HEK293 (cell line): ENCODE measurements around the gene BPIFB2.

Experiments
- CTCF ChIA-PET: fragments of 350-600 bp; formaldehyde crosslinking; extraction: SDS; loops from one replicate; lab custom pipeline; 2021; ENCODE audit warnings: antibody characterized with exemption; lab: Yijun Ruan, JAX
- POLR2A ChIA-PET: fragments of 300-600 bp; formaldehyde crosslinking; extraction: SDS; loops from one replicate; lab custom pipeline; 2020; ENCODE audit warnings: antibody characterized with exemption, inconsistent platforms; lab: Yijun Ruan, JAX
- H3K27ac ChIP-seq: fragments of 200-500 bp; sonication (Bioruptor generic); 2 replicates; pipeline ENCODE4 v1.5.1; 2014; ENCODE audit warnings: low read depth, low read length, control low read depth, inconsistent platforms; ENCODE audit errors: extremely low read depth
- H3K36me3 ChIP-seq, 2 experiments: fragments of 200-500 bp in 1 of 2; sonication (Bioruptor generic) in 1 of 2; 1 replicate in 1 of 2; 2 replicates in 1 of 2; pipeline ENCODE4 v1.5.1; 2014 to 2017; ENCODE audit warnings: inconsistent platforms in 2 of 2, low read length in 2 of 2; ENCODE audit not compliant: control insufficient read depth in 2 of 2, insufficient read depth in 1 of 2
- H3K4me1 ChIP-seq: fragments of 200-500 bp; sonication (Bioruptor generic); 2 replicates; pipeline ENCODE4 v1.5.1; 2014; ENCODE audit warnings: mild to moderate bottlenecking, low read length, inconsistent platforms; ENCODE audit not compliant: control insufficient read depth, insufficient read depth
- H3K4me3 ChIP-seq: 2 replicates; pipeline ENCODE4 v1.5.1; 2011; ENCODE audit warnings: low read depth, mild to moderate bottlenecking, control low read depth, low read length, moderate library complexity
- H3K9me3 ChIP-seq: fragments of 200-500 bp; sonication (Bioruptor generic); 2 replicates; pipeline ENCODE4 v1.5.1; 2014; ENCODE audit warnings: low read depth, low read length, inconsistent platforms; ENCODE audit not compliant: control insufficient read depth, insufficient read depth
- GLI4 ChIP-seq: fragments of 450-650 bp; formaldehyde crosslinking; IDR thresholded peaks from 2 replicates; pipeline ENCODE4 v1.5.1; 2016; ENCODE audit warnings: missing biosample characterization, missing genetic modification characterization
- GLIS2 ChIP-seq: fragments of 450-650 bp; formaldehyde crosslinking; IDR thresholded peaks from 2 replicates; pipeline ENCODE4 v1.5.1; 2016; ENCODE audit warnings: missing biosample characterization, missing genetic modification characterization
- KLF8 ChIP-seq: fragments of 450-650 bp; formaldehyde crosslinking; IDR thresholded peaks from 2 replicates; pipeline ENCODE4 v1.5.1; 2016; ENCODE audit warnings: missing biosample characterization, missing genetic modification characterization
- SALL2 ChIP-seq: fragments of 450-650 bp; formaldehyde crosslinking; IDR thresholded peaks from 2 replicates; pipeline ENCODE4 v1.5.0; 2017; ENCODE audit warnings: missing biosample characterization, mild to moderate bottlenecking, missing genetic modification characterization, borderline replicate concordance
- WT1 ChIP-seq: fragments of 450-650 bp; formaldehyde crosslinking; IDR thresholded peaks from 2 replicates; pipeline ENCODE4 v1.5.1; 2016; ENCODE audit warnings: missing biosample characterization, missing genetic modification characterization
- YY1 ChIP-seq: fragments of 450-650 bp; formaldehyde crosslinking; IDR thresholded peaks from 2 replicates; pipeline ENCODE4 v1.5.1; 2018; ENCODE audit warnings: missing biosample characterization, missing genetic modification characterization
- ZBTB21 ChIP-seq: fragments of 450-650 bp; formaldehyde crosslinking; IDR thresholded peaks from 2 replicates; pipeline ENCODE4 v1.5.1; 2017; ENCODE audit warnings: missing biosample characterization, missing genetic modification characterization
- ZNF146 ChIP-seq: fragments of 450-650 bp; formaldehyde crosslinking; IDR thresholded peaks from 2 replicates; pipeline ENCODE4 v1.5.1; 2016; ENCODE audit warnings: missing biosample characterization, missing genetic modification characterization
- ZNF214 ChIP-seq: fragments of 450-650 bp; formaldehyde crosslinking; IDR thresholded peaks from 2 replicates; pipeline ENCODE4 v1.5.1; 2017; ENCODE audit warnings: missing biosample characterization, mild to moderate bottlenecking, missing genetic modification characterization, borderline replicate concordance
- ZNF223 ChIP-seq: fragments of 450-650 bp; formaldehyde crosslinking; IDR thresholded peaks from 2 replicates; pipeline ENCODE4 v1.5.1; 2016; ENCODE audit warnings: missing biosample characterization, missing genetic modification characterization
- ZNF23 ChIP-seq: fragments of 450-650 bp; formaldehyde crosslinking; IDR thresholded peaks from 2 replicates; pipeline ENCODE4 v1.5.1; 2016; ENCODE audit warnings: missing biosample characterization, missing genetic modification characterization, borderline replicate concordance
- ZNF248 ChIP-seq: fragments of 450-650 bp; formaldehyde crosslinking; IDR thresholded peaks from 2 replicates; pipeline ENCODE4 v1.5.1; 2017; ENCODE audit warnings: missing biosample characterization, missing genetic modification characterization
- ZNF302 ChIP-seq: fragments of 450-650 bp; formaldehyde crosslinking; IDR thresholded peaks from 2 replicates; pipeline ENCODE4 v1.5.1; 2016; ENCODE audit warnings: missing biosample characterization, missing genetic modification characterization, low read depth
- ZNF544 ChIP-seq: fragments of 450-650 bp; formaldehyde crosslinking; IDR thresholded peaks from 2 replicates; pipeline ENCODE4 v1.5.0; 2017; ENCODE audit warnings: missing biosample characterization, missing genetic modification characterization
- ZNF596 ChIP-seq: fragments of 450-650 bp; IDR thresholded peaks from 2 replicates; pipeline ENCODE4 v1.5.0; 2018; ENCODE audit warnings: missing biosample characterization, mild to moderate bottlenecking, missing genetic modification characterization, moderate library complexity
- ZNF623 ChIP-seq: fragments of 450-650 bp; formaldehyde crosslinking; IDR thresholded peaks from 2 replicates; pipeline ENCODE4 v1.5.1; 2016; ENCODE audit warnings: missing biosample characterization, missing genetic modification characterization
- ZNF701 ChIP-seq: fragments of 450-650 bp; formaldehyde crosslinking; IDR thresholded peaks from 2 replicates; pipeline ENCODE4 v1.5.1; 2016; ENCODE audit warnings: missing biosample characterization, missing genetic modification characterization
- ZNF707 ChIP-seq: fragments of 450-650 bp; formaldehyde crosslinking; IDR thresholded peaks from 2 replicates; pipeline ENCODE4 v1.5.1; 2016; ENCODE audit warnings: missing biosample characterization, missing genetic modification characterization
- ZNF843 ChIP-seq: fragments of 450-650 bp; formaldehyde crosslinking; IDR thresholded peaks from 2 replicates; pipeline ENCODE4 v1.5.1; 2016; ENCODE audit warnings: missing biosample characterization, missing genetic modification characterization
- TF ChIP-seq, protein P1 (sequence below): fragments of 450-650 bp; formaldehyde crosslinking; IDR thresholded peaks from 2 replicates; pipeline ENCODE4 v1.5.1; 2017; ENCODE audit warnings: missing biosample characterization, missing genetic modification characterization
- TF ChIP-seq, protein P2 (sequence below): fragments of 450-650 bp; formaldehyde crosslinking; IDR thresholded peaks from 2 replicates; pipeline ENCODE4 v1.5.1; 2017; ENCODE audit warnings: missing biosample characterization, mild to moderate bottlenecking, missing genetic modification characterization, moderate library complexity

Gene BPIFB2, protein sequence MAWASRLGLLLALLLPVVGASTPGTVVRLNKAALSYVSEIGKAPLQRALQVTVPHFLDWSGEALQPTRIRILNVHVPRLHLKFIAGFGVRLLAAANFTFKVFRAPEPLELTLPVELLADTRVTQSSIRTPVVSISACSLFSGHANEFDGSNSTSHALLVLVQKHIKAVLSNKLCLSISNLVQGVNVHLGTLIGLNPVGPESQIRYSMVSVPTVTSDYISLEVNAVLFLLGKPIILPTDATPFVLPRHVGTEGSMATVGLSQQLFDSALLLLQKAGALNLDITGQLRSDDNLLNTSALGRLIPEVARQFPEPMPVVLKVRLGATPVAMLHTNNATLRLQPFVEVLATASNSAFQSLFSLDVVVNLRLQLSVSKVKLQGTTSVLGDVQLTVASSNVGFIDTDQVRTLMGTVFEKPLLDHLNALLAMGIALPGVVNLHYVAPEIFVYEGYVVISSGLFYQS

DNA sequence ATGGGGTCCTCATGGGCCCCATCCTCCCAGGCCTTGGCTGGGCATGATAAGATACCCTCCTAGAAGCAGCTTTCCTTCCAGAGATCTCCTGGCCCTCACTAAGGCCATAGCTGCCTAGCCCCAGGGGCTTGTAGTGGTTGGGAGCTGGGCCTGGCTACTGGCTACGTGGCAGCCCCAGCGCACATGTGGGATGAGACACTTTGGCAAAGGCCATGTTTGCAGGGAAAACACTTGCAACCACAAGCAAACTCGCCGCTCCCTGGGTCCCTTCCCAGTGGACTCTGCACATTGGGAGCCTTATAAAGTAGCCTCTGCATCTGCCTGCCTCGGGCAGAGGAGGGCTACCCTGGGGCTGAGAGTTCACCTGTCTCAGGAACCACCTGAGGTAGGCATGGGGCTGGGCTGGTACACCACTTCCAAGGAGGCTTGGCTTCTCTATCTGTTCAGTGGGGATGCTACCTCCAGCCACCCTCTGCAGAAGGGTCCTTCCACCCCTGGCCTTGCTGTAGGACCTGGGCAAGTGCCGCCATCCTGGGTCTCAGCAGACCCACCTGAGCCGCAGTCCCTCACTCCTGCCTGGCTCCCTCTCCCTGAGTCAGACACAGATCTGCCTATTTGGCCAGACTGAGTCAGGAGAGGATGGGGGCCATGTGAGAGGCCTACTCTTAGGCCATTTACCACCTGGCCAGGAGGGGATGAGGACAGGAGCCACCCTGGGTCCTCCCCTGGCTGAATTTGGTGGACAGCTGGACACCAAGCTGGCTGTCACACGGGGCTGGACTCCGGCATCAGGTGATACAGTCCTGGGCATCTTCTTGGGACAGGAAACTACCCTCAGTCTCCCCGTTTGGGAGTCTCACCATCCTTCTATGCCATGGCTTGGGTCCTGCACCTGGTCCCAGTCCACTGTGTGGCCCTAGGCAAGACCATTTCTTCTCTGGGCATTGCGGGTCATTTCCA, at the start of gene BPIFB2:
Gene BPIFB2 (plus strand): TSS at position 329 of the 960 bp plus-strand sequence. CDS start 871 bp downstream, outside the sequence.
- H3K9me3 ChIP-seq: no peaks in the 10 kb centered on the region
- no peaks in the 10 kb centered on the region for H3K4me1 ChIP-seq
- TF ChIP-seq GLI4: no peak
- TF ChIP-seq SALL2: no peak
- no peak for TF ChIP-seq ZNF623 (tag by site-specific recombination)
- no peak for TF ChIP-seq ZNF596
- no peak for TF ChIP-seq ZNF248 (tag by site-specific recombination)
- TF ChIP-seq ZNF146 (tag by site-specific recombination): no peak
- TF ChIP-seq ZNF223 (tag by site-specific recombination): no peak
- no peak for TF ChIP-seq ZBTB21
- TF ChIP-seq, protein P1, sequence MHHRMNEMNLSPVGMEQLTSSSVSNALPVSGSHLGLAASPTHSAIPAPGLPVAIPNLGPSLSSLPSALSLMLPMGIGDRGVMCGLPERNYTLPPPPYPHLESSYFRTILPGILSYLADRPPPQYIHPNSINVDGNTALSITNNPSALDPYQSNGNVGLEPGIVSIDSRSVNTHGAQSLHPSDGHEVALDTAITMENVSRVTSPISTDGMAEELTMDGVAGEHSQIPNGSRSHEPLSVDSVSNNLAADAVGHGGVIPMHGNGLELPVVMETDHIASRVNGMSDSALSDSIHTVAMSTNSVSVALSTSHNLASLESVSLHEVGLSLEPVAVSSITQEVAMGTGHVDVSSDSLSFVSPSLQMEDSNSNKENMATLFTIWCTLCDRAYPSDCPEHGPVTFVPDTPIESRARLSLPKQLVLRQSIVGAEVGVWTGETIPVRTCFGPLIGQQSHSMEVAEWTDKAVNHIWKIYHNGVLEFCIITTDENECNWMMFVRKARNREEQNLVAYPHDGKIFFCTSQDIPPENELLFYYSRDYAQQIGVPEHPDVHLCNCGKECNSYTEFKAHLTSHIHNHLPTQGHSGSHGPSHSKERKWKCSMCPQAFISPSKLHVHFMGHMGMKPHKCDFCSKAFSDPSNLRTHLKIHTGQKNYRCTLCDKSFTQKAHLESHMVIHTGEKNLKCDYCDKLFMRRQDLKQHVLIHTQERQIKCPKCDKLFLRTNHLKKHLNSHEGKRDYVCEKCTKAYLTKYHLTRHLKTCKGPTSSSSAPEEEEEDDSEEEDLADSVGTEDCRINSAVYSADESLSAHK (tag by site-specific recombination): no peak
- TF ChIP-seq, protein P2, sequence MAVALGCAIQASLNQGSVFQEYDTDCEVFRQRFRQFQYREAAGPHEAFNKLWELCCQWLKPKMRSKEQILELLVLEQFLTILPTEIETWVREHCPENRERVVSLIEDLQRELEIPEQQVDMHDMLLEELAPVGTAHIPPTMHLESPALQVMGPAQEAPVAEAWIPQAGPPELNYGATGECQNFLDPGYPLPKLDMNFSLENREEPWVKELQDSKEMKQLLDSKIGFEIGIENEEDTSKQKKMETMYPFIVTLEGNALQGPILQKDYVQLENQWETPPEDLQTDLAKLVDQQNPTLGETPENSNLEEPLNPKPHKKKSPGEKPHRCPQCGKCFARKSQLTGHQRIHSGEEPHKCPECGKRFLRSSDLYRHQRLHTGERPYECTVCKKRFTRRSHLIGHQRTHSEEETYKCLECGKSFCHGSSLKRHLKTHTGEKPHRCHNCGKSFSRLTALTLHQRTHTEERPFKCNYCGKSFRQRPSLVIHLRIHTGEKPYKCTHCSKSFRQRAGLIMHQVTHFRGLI (tag by site-specific recombination): no peak
- no peak for TF ChIP-seq ZNF707
- TF ChIP-seq YY1 (tag by site-specific recombination): no peak
- no peak for TF ChIP-seq WT1
- no peak for TF ChIP-seq KLF8 (tag by site-specific recombination)
- no peak for TF ChIP-seq ZNF302 (tag by site-specific recombination)
- TF ChIP-seq ZNF544 (tag by site-specific recombination): no peak
- TF ChIP-seq, all 188 proteins: peak for 0
- H3K4me3 ChIP-seq: no peak within 1 kb of the TSS
- no peaks in the 10 kb centered on the region for H3K36me3 ChIP-seq
- ChIA-PET CTCF (no interaction called here), POLR2A (no interaction called here)
- H3K27ac ChIP-seq: no peak within 1 kb of the TSS

DNA sequence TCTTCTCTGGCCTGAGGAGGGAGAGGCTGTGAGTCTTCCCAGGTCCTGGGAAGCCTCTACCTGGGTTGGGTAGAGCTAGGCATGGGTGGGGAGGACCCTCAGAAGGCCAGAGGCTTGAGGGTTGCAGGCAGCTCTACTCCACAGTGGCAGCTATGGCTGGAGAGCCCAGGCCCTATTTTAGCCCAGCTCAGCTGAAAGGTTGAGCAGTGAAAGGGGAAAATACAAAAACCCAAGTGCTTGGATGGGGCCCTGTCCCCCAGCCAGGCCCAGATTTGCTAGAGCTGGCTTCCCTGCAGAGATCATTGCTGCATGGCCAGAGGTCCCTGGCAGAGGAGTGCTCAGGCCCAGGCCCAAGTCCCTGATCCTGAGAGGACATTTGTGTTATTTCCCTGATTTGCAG, 48.9 kb upstream of the BPIFB2 start:
- H3K4me3 ChIP-seq: no peak overlapping the region
- no peaks in the 10 kb centered on the region for H3K4me1 ChIP-seq
- ChIA-PET POLR2A (no interaction called here), CTCF (no interaction called here)
- no peaks in the 10 kb centered on the region for H3K9me3 ChIP-seq
- H3K27ac ChIP-seq: no peak overlapping the region
- H3K36me3 ChIP-seq: no peaks in the 10 kb centered on the region
- TF ChIP-seq, protein P1 (tag by site-specific recombination): no peak
- TF ChIP-seq GLIS2 (tag by site-specific recombination) (no peak), ZNF214 (tag by site-specific recombination) (no peak), ZNF843 (tag by site-specific recombination) (no peak), ZNF23 (tag by site-specific recombination) (no peak), ZNF701 (tag by site-specific recombination) (no peak)
